22Rv1 (cell line): Measurements from ENCODE around the gene PPP2R5C.

Experiments
- CTCF ChIP-seq: fragments of 450-650 bp; IDR thresholded peaks from 2 replicates; pipeline ENCODE4 v1.5.1; 2017; ENCODE audit warnings: mild to moderate bottlenecking
- ZFX ChIP-seq: fragments of 450-650 bp; IDR thresholded peaks from 2 replicates; pipeline ENCODE4 v1.6.1; 2017; ENCODE audit warnings: antibody characterized with exemption, borderline replicate concordance

GRCh38 chr14:101933209-101933608 lies 171.7 kb downstream of the PPP2R5C start:
- TF ChIP-seq CTCF = no peak
- TF ChIP-seq ZFX = no peak
